MCF 10A (cell line): ENCODE data around the gene ABHD12. TPM values are rescaled to one million over a fixed set of nuclear protein-coding genes. Genes with fewer than 3 reads are reported as not detected.

Experiments used
- BruUV-seq: library from RNA; stranded (reverse); fragments of 400-500 nt; replicated peaks from 2 replicates; lab custom pipeline; 2021; lab: Mats Ljungman, UMichigan
- CTCF ChIA-PET: fragments of 300-600 bp; sonication (Branson Sonifier 250); formaldehyde crosslinking; extraction: SDS; loops from one replicate; lab custom pipeline; 2021; ENCODE audit warnings: antibody characterized with exemption, inconsistent platforms; lab: Yijun Ruan, JAX
- POLR2A ChIA-PET: fragments of 300-600, 350-650 bp; sonication (Branson Sonifier 250); formaldehyde crosslinking; extraction: SDS; loops from one replicate; lab custom pipeline; 2020; ENCODE audit warnings: antibody characterized with exemption, inconsistent platforms; lab: Yijun Ruan, JAX
- DNase-seq: peaks from one replicate; pipeline ENCODE4 v3.0.0-alpha.2; 2018; ENCODE audit not compliant: unreplicated experiment
- H3K27ac Mint-ChIP-seq: one replicate; pipeline ENCODE4 v1.8.0; 2022; ENCODE audit warnings: mild to moderate bottlenecking, low read depth, mixed read lengths; ENCODE audit not compliant: unreplicated experiment
- H3K27me3 Mint-ChIP-seq: one replicate; pipeline ENCODE4 v1.8.0; 2022; ENCODE audit warnings: mixed read lengths; ENCODE audit not compliant: insufficient read depth, unreplicated experiment
- H3K36me3 Mint-ChIP-seq: one replicate; pipeline ENCODE4 v1.8.0; 2022; ENCODE audit warnings: mild to moderate bottlenecking, moderate library complexity, mixed read lengths; ENCODE audit not compliant: insufficient read depth, unreplicated experiment
- H3K4me1 Mint-ChIP-seq: one replicate; pipeline ENCODE4 v1.8.0; 2022; ENCODE audit warnings: mixed read lengths; ENCODE audit not compliant: insufficient read depth, unreplicated experiment
- H3K4me3 Mint-ChIP-seq: one replicate; pipeline ENCODE4 v1.8.0; 2022; ENCODE audit warnings: mild to moderate bottlenecking, moderate library complexity, mixed read lengths; ENCODE audit not compliant: unreplicated experiment
- H3K9me3 Mint-ChIP-seq: one replicate; pipeline ENCODE4 v1.8.0; 2022; ENCODE audit warnings: mixed read lengths; ENCODE audit not compliant: unreplicated experiment
- CTCF ChIP-seq: fragments of 200-600 bp; IDR thresholded peaks from one replicate; pipeline ENCODE4 v1.8.0; 2022; ENCODE audit warnings: antibody characterized with exemption, mild to moderate bottlenecking; ENCODE audit not compliant: unreplicated experiment
- intact Hi-C: fragments of 100-400 bp; cut with micrococcal nuclease; formaldehyde crosslinking; loops from 2 replicates; pipeline ENCODE4 v1.14.1; 2022
- total RNA-seq: library from RNA; stranded (reverse); gene quantifications from 2 replicates; pipeline ENCODE4 v1.2.3, GENCODE V29; 2022

The ABHD12 gene
- total RNA-seq, 1 experiment from 2014 or later, result 18.6 TPM

GRCh38 chr20:25361287-25361683, 29.4 kb downstream of the ABHD12 start:
- ChIA-PET CTCF (interaction anchor here (0.8 kb wide), 2 partner anchors 38 to 45 kb away, joined by 3 to 5 read pairs; no protein-coding TSS in a partner anchor), POLR2A (no interaction called here)
- no peak for DNase-seq
- Mint-ChIP-seq H3K9me3 (no peaks in the 10 kb centered on the region), H3K36me3 (peaks cover 5% of the 10 kb centered on the region), H3K27ac (no peak overlapping the region), H3K27me3 (no peaks in the 10 kb centered on the region), H3K4me1 (no peaks in the 10 kb centered on the region), H3K4me3 (no peak overlapping the region)
- intact Hi-C loops, result no loop called here
- no peak for TF ChIP-seq CTCF
- BruUV-seq, result no TSS peak

- H3K27me3 Mint-ChIP-seq, result no peaks in the 10 kb centered on the region
- no peak for DNase-seq
- H3K27ac Mint-ChIP-seq, result no peak overlapping the region
- peaks cover 5% of the 10 kb centered on the region for H3K36me3 Mint-ChIP-seq
- H3K9me3 Mint-ChIP-seq, result no peaks in the 10 kb centered on the region
- no peak overlapping the region for H3K4me3 Mint-ChIP-seq
- ChIA-PET CTCF (interaction anchor here (0.8 kb wide), 2 partner anchors 21 to 39 kb away, joined by 3 read pairs; no protein-coding TSS in a partner anchor), POLR2A (no interaction called here)
- no TSS peak for BruUV-seq
- H3K4me1 Mint-ChIP-seq, result no peaks in the 10 kb centered on the region
- intact Hi-C loops, result no loop called here
- no peak for TF ChIP-seq CTCF
Measured at GRCh38 chr20:25360631-25361286, 29.9 kb downstream of the ABHD12 start.

GRCh38 chr20:25356271-25356933, 34.2 kb downstream of the ABHD12 start:
- Mint-ChIP-seq H3K4me1 (no peaks in the 10 kb centered on the region), H3K27ac (no peak overlapping the region), H3K4me3 (no peak overlapping the region), H3K27me3 (no peaks in the 10 kb centered on the region), H3K36me3 (no peaks in the 10 kb centered on the region), H3K9me3 (no peaks in the 10 kb centered on the region)
- no peak for TF ChIP-seq CTCF
- DNase-seq, result no peak
- intact Hi-C loops, result no loop called here
- ChIA-PET POLR2A (no interaction called here), CTCF (interaction anchor here (0.7 kb wide), 1 partner anchor 8 kb away, joined by 3 read pairs; no protein-coding TSS in a partner anchor)
- BruUV-seq, result no TSS peak

GRCh38 chr20:25355866-25356265, 34.8 kb downstream of the ABHD12 start:
- H3K27ac Mint-ChIP-seq, result no peak overlapping the region
- no peaks in the 10 kb centered on the region for H3K9me3 Mint-ChIP-seq
- H3K36me3 Mint-ChIP-seq, result no peaks in the 10 kb centered on the region
- no peaks in the 10 kb centered on the region for H3K27me3 Mint-ChIP-seq
- no peak for DNase-seq
- ChIA-PET CTCF (interaction anchor here (0.7 to 1.0 kb wide), 2 partner anchors 16 to 334 kb away, joined by 3 to 4 read pairs; no protein-coding TSS in a partner anchor), POLR2A (interaction anchor here (1.1 kb wide), 1 partner anchor 52 kb away, joined by 3 read pairs; the partner anchor contains the start of gene GINS1)
- intact Hi-C loops, result no loop called here
- BruUV-seq, result no TSS peak
- no peak for TF ChIP-seq CTCF
- H3K4me1 Mint-ChIP-seq, result no peaks in the 10 kb centered on the region
- H3K4me3 Mint-ChIP-seq, result no peak overlapping the region
